GM19328 (cell line): ENCODE measurements around the gene CNFN.

ENCODE experiments used
- ATAC-seq: cut with Tn5 transposase; IDR thresholded peaks from one replicate; pipeline ENCODE4 v1.9.1; 2021; ENCODE audit warnings: mild to moderate bottlenecking, moderate library complexity; ENCODE audit not compliant: unreplicated experiment

Gene CNFN

DNA sequence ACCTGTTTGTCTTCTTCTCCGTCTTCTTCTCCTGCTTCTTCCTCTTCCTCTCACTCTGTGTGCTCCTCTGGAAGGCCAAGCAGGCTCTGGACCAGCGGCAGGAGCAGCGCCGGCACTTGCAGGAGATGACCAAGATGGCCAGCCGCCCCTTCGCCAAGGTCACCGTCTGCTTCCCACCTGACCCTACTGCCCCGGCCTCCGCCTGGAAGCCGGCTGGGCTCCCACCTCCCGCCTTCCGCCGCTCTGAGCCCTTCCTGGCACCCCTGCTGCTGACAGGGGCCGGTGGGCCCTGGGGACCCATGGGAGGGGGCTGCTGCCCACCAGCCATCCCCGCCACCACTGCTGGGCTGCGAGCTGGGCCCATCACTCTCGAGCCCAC is 13.9 kb downstream of the CNFN start:
- no peak for ATAC-seq

DNA sequence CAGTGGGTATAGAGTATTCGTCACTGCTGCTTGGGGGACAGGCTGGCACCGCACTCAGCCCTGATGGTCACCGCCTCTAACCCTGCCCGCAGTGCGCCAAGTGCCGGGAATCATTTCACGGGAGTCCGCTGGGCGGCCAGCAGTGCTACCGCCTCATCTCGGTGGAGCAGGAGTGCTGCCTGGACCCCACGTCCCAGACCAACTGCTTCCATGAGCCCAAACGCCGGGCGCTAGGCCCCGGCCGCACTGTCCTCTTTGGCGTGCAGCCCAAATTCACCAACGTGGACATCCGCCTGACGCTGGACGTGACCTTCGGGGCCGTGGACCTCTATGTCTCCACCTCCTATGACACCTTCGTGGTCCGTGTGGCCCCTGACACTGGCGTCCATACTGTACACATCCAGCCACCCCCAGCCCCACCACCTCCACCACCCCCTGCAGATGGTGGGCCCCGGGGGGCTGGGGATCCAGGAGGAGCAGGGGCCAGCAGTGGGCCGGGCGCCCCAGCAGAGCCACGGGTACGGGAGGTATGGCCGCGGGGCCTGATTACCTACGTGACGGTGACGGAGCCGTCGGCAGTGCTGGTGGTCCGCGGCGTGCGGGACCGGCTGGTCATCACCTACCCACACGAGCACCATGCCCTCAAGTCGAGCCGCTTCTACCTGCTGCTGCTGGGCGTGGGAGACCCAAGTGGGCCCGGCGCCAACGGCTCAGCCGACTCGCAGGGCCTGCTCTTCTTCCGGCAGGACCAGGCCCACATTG is 14.5 kb downstream of the CNFN start:
- no peak for ATAC-seq

DNA sequence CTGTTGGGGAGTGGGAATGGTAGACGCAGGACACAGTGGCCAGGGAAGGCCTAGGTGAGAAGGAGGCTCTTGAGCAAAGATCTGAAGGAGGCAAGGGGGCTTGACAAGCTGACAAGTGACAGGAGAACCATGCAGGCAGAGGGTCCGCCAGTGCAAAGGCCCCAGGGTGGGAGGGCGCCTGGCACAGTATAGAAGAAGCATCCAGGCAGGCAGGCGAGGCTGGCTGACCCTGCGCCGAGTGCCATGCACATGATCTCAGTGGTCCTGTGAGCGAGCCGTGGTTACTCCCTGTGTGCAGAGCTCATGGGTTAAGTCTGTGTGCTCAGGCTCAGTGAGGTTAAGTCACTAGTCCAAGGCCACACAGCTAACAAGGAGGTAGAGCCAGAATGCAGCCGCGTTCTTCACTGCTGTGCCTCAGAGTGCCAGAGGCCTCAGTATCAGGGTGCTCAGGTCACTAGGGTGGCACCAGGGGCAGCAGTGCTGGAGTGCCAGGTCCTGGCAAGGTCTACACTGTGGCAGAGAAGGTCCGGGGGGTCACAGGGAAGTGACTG is 15.2 kb downstream of the CNFN start:
- no peak for ATAC-seq

DNA sequence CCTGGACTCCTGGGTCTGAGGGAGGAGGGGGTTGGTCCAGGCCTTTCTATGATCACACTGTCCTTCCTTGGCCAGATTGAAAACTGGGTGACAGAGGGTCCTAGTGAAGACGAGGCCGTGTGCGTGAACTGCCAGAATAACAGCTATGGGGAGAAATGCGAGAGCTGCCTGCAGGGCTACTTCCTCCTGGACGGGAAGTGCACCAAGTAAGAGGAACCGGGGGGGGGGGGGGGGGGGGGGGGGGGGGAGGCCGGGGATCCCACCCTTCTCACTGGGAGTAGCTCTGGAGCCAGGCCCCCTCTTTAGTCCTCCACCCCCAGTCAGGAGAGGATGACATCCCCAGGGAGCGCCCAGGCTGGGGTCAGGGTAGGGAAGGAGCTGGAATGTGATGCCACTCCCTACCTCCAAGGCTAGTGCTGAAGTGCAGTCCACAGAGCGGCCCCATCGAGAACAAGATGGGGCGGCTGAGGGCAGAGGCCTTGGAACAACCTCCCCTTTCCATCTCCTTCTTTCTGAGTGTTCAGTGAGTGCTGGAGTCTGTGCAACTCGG is 19.4 kb downstream of the CNFN start:
- ATAC-seq, result no peak

DNA sequence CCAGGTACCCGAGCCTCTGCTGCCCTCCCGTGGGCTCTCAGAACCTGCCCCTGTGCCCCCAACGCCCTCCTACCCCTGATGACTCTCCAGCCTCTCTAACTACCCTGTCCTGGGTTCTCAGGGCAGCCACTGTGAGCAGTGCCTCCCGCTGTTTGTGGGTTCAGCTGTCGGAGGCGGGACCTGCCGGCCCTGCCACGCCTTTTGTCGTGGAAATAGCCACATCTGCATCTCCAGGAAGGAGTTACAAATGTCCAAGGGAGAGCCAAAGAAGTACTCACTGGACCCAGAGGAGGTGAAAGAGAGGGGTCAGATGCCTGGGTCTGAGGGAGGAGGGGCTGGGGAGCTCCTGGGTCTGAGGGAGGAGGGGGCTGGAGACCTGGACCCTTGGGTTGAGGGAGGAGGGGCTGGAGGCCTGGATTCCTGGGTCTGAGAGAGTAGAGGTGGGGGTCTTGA is 20.0 kb downstream of the CNFN start:
- no peak for ATAC-seq

DNA sequence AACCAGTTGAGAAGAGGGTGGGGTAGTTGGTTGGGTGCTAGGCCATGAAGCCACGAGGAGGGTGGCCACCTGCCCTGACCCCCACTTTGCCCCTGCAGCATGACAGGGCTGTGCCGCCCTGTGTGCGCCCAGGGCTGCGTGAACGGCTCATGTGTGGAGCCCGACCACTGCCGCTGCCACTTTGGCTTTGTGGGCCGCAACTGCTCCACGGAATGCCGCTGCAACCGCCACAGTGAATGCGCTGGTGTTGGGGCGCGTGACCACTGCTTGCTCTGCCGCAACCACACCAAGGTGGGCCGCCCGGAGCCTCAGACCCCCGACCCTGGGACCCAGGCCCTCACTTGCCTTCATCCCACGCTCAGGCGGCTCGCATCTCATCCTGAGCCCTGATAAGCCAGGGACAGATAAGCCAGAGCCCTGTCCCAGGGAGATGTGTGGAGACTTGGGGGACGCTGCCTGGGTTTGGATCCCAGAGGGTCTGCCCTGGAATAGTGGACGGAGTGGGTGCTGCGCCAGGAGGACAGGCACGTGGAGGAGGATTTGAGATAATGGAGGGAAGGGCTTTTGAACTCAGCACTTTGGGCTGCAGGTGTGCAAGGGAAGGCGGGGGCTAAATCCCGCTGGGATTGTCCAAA is 20.5 kb downstream of the CNFN start:
- no peak for ATAC-seq

DNA sequence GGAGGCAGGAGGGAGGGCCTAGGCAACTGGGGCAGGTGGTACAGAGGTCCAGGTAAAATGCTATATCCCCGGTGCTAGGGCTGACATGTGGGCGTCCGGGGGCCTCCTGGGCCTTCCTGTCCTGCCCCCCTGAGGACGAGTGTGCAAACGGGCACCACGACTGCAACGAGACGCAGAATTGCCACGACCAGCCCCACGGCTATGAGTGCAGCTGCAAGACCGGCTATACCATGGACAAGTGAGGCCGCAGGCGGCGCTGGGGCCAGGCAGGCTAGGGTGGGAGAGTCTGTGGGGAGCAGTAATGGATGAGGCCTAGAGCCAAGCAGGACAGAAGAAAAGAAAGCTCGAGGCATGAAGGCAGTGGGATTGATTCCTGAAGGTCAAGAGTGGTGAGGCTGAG is 21.3 kb downstream of the CNFN start:
- no peak for ATAC-seq

DNA sequence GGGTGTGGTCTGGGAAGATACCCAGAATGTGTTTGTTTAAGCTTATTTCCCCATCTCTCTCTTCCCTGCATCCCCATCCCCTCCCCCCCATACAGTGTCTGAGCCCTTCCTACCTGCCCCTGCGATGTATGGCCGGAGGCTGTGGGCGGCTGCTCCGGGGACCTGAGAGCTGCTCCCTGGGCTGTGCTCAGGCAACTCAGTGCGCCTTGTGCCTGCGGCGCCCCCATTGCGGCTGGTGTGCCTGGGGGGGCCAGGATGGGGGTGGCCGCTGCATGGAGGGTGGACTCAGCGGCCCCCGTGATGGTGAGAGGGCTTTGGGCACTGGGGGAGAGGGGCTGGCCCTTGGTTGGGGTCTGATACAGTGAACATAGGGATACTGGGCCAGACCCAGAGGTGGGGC is 21.7 kb downstream of the CNFN start:
- ATAC-seq, result no peak

DNA sequence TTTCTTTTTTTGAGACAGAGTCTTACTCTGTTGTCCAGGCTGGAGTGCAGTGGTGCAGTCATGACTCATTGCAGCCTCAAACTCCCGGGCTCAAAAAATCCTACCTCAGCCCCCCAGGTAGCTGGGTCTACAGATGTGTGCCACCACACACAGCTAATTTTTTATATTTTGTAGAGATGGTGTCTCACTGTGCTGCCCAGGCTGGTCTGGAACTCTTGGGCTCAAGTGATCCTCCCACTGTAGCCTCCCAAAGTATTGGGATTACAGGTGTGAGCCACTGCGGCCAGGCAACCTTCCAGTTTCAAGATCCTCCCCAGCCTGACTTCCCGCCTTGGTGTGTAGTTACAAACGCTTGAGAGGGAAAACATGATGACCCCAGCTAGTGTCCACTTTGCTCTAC is 22.2 kb downstream of the CNFN start:
- no peak for ATAC-seq

DNA sequence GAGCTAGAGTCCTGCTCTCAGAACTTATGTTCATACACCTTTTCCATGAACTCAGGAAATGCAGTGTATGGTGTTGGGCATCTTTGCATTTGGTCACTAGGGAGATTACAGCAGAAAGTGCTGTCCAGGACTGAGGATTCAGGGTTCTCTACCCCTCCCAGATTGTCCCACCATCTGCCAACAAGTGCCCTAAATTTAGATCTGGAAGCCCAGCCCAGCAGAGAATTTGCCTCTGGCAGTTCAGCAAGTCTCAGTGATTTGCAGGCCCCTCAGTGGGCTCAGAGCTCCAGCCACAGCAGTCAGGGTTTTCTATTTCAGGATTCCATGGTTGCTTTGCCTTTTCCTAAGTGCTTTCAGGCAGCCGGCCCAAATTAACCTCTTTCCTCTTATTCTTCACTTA is 23.4 kb downstream of the CNFN start:
- no peak for ATAC-seq

DNA sequence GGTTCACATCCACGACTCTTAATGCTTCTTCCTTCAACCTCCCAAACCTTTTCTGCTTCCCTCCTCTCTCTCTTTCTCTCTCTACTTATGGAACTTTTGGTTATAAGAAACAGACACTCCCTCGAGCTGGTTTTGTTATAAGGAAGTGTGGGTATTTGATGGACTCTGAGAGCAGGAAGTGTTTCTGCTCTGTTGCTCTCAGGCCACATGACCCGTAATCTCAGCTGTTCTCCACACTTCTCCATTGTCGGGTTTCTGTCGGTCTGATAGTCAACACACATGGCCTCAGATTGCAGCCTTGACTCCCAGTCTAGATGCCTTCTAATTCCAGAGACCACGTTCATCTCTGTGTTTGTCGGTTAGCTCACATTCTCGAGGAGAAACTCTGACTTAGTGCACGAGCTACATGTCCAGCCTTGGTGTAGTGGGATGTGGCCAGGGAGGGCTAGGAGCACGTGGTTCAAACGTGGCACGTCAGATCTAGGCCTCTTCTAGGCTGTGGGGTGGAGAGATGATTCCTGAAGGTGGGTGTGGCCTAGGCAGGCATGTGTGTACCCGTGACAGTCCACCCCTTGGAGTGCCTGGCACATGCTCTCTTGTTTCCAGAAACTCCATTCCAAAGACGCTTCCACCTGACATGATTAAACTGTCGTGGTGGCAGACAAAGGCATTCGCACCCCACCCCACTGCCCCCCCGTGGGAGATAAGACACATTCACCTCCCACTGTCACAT is 26.3 kb downstream of the CNFN start:
- no peak for ATAC-seq

DNA sequence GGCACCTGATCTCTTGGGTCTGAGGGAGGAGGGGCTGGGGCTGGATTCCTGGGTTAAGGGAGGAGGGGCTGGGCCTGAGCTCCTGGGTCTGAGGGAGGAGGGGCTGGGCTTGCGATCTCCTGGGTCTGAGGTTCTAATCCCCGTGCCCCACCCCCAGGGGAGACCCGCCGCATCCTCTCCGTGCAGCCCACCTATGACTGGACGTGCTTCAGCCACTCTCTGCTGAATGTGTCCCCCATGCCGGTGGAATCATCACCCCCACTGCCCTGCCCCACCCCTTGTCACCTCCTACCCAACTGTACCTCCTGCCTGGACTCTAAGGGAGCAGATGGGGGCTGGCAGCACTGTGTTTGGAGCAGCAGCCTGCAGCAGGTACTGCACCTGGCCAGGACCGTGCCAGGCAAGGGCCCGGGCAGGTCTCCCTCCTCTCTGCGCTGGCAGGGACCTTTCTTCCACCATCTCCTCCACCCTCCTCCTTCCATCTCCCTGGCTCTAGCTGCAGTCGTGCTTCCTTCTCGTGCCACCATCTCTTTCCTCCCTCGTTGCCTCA is 27.1 kb downstream of the CNFN start:
- ATAC-seq, result no peak

DNA sequence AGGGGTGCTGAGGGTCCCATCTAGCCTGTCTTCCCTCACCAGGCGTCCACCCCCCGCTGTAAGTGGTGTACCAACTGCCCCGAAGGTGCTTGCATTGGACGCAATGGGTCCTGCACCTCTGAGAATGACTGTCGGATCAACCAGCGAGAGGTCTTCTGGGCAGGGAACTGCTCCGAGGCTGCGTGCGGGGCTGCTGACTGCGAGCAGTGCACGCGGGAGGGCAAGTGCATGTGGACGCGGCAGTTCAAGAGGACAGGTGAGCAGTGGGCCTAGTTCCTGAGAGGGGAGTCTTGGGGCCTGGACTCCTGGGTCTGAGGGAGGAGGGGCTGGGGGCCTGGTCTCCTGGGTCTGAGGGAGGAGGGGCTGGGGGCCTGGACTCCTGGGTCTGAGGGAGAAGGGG is 27.8 kb downstream of the CNFN start:
- ATAC-seq, result no peak

DNA sequence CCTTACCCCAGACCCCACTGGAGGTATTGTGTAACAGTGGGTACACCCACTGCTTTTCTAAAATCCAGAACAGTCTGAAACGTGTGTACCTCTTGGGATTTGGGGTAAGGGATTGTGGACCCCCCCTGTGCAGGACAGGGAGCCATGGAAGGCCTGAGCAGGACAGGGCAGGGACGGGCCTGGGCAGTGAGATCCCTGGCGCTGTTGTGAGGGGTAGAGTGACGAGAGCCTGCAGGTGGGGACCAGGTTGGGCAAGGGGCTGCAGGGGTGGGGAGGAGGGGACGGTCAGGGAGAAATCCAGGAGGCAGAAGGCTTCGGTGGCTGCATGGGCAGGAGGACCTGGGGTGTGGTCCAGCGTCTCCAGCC is 28.6 kb downstream of the CNFN start:
- ATAC-seq, result no peak

DNA sequence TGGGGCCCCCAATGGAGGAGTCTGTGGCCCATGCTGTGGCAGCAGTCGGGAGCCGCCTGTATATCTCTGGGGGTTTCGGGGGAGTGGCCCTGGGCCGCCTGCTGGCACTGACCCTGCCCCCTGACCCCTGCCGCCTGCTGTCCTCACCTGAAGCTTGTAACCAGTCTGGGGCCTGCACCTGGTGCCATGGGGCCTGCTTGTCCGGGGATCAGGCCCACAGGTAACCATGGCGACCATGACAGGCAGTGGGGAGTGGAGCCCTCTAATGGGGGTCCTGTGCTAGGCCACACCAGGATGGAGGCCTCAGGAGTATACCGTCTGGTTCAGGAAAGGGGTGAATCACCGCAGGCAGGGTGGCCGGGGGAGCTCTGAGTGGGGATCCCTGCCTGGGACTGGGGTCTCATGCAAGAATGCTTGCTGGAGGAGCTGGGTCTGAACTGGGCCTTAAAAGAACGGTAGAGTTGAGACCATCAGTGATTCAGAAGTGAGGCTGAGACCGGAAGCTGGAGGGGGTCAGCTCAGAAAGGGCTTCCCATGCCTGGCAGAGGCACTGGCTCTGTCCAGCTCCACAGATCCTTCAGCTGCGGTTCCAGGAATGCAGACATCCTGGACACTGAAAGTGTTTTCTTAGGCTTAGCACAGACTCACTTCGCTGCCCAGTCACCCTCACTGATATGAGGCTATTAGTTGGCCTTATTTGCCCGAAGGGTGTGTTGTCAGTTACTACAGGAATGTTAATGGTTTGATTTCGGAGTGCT is 29.1 kb downstream of the CNFN start:
- no peak for ATAC-seq

DNA sequence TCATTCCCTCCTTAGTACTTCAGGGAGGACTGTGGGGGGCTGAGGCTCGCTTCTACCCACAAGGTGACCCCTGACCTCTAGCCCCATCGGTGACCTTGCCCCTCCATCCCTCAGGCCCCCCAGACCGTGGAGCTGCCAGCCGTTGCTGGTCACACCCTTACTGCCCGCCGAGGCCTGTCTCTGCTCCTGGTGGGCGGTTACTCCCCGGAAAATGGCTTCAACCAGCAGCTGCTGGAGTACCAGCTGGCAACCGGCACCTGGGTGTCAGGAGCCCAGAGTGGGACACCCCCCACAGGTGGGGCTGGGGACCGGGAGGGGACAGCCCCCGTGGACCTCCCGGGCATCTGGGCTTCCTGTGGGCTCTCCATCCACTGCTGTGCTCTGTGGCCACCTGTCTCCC is 32.8 kb downstream of the CNFN start:
- ATAC-seq, result no peak

DNA sequence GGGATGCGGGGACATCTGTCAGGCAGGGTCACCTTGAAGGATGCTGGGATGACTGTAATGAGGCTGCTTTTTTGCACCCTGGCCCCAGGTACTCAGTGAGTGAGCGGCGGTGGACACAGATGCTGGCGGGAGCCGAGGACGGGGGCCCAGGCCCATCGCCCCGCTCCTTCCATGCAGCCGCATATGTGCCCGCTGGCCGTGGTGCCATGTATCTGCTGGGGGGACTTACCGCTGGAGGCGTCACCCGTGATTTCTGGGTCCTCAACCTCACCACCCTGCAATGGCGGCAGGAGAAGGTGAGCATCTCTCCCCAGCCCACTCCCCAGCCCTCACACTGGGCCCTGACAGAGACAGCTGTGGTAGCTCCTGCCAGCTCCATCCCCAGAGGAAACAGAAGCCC is 33.4 kb downstream of the CNFN start:
- ATAC-seq, result no peak

DNA sequence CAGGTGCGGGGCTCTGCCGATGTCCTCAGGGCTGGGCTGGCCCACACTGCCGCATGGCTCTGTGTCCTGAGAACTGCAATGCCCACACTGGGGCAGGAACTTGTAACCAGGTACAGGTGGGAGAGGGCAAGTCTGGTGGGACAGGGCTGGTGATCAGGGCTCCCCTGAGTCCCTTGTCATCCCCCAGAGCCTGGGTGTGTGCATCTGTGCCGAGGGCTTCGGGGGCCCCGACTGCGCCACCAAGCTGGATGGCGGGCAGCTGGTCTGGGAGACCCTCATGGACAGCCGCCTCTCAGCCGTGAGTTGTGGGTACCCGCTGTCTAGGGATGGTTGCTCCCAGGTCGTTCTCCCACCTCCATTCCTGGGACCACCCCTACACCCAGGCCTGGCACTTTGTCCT is 34.2 kb downstream of the CNFN start:
- ATAC-seq, result no peak

DNA sequence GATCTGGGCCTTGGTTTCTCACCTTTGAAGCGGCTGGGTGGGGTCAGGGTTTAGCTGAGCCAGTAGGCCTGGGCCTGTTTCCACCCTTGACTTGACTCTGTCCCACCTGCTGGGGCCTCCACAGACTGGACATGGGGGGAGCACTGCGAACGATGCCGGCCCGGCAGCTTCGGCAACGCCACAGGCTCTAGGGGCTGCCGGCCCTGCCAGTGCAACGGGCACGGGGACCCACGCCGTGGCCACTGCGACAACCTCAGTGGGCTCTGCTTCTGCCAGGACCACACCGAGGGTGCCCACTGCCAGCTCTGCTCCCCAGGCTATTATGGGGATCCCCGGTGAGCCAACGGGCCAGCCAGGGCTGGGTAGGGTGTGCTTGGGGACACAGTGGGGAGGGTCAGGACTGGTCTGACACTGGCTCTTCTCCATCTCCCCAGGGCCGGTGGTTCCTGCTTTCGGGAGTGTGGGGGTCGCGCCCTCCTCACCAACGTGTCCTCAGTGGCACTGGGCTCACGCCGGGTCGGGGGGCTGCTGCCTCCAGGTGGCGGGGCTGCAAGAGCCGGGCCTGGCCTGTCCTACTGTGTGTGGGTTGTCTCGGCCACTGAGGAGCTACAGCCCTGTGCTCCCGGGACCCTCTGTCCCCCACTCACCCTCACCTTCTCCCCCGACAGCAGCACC is 36.6 kb downstream of the CNFN start:
- no peak for ATAC-seq
